Upper lobe of left lung (tissue), 6 donors: ENCODE data around the gene LIMD2. TPM values are rescaled to one million over a fixed set of nuclear protein-coding genes. Genes with fewer than 3 reads are reported as not detected.
A peak's percentile ranks its signal among the peaks of the same experiment; 100 is the strongest.

Source experiments
- ATAC-seq, 2 donors: fragments of 200-7000 bp; cut with Tn5 transposase; one replicate each; pipeline ENCODE4 v1.9.1; 2022; ENCODE audit warnings: mild to moderate bottlenecking in 2 of 2, moderate library complexity in 2 of 2; ENCODE audit not compliant: low FRiP score in 2 of 2
- DNase-seq, 2 donors: peaks; one replicate each; pipeline ENCODE4 v3.0.0-alpha.2; 2019 to 2020
- H3K27ac ChIP-seq, 4 donors: fragments of 200-600 bp; sonication (generic); one replicate each; pipeline ENCODE4 v1.5.1; 2016 to 2019
- H3K27me3 ChIP-seq, 4 donors: fragments of 200-600 bp; sonication (generic); one replicate each; pipeline ENCODE4 v1.5.1; 2017 to 2019
- H3K36me3 ChIP-seq, 4 donors: fragments of 200-600 bp; sonication (generic); one replicate each; pipeline ENCODE4 v1.5.1; 2016 to 2019
- H3K4me1 ChIP-seq, 4 donors: fragments of 200-600 bp; sonication (generic); one replicate each; pipeline ENCODE4 v1.5.1; 2018 to 2019
- H3K4me3 ChIP-seq, 4 donors: fragments of 200-600 bp; sonication (generic); one replicate each; pipeline ENCODE4 v1.5.1; 2017 to 2019; ENCODE audit warnings: mild to moderate bottlenecking in 2 of 4, moderate library complexity in 1 of 4
- H3K9me3 ChIP-seq, 4 donors: fragments of 200-600 bp; sonication (generic); one replicate each; pipeline ENCODE4 v1.5.1; 2018 to 2019
- CTCF ChIP-seq, 6 experiments: fragments of 450-650 bp in 4 of 6; fragments of 200-600 bp in 2 of 6; sonication (generic) in 2 of 6; IDR thresholded peaks; one replicate each; pipeline ENCODE4 v1.5.1; 2016 to 2019; ENCODE audit warnings: antibody characterized with exemption in 6 of 6
- EP300 ChIP-seq, 4 donors: sonication (generic); formaldehyde crosslinking; IDR thresholded peaks; one replicate each; pipeline ENCODE4 v1.5.1; 2017; ENCODE audit warnings: antibody characterized with exemption in 4 of 4, control low read depth in 2 of 4
- POLR2A ChIP-seq, 4 donors: fragments of 450-650 bp; IDR thresholded peaks; one replicate each; pipeline ENCODE4 v1.5.1; 2016 to 2017; ENCODE audit warnings: antibody characterized with exemption in 4 of 4, mild to moderate bottlenecking in 2 of 4
- POLR2AphosphoS5 ChIP-seq, 2 donors: sonication (generic); formaldehyde crosslinking; IDR thresholded peaks; one replicate each; pipeline ENCODE4 v1.5.1; 2017; ENCODE audit warnings: antibody characterized with exemption in 2 of 2
- WGBS, 2 donors: methylation state at CpG; one replicate each; pipeline ENCODE4 v1.1.5; 2017 to 2018; 5-methylcytosine and 5-hydroxymethylcytosine counted together
- total RNA-seq, 6 donors: library from RNA; depleted of rRNA in 4 of 6; stranded (reverse); fragments of >200 nt in 4 of 6; gene quantifications; one replicate each; pipeline versions ENCODE4 v1.1.0 to v1.2.1, GENCODE V29; 2016 to 2021
- donor health status: DM: no; HTN: no; CAD: no; lungs with moderate emphysema.
- donor health status: DM: no; HTN: yes; CAD: no; lungs with severe emphysema.

Gene LIMD2
- total RNA-seq, 6 donors from 2014 or later: 13.2 to 115 (median 21.6) TPM

GRCh38 chr17:63680700-63681099 is 19.2 kb downstream of the LIMD2 start:
- Histone ChIP-seq H3K27ac (peak overlapping the region in 3 of 4 donors; percentile 35 to 71 (median 44)), H3K9me3 (no peaks in the 10 kb centered on the region), H3K4me1 (peaks cover 38 to 47% (median 42%) of the 10 kb centered on the region in 4 donors), H3K4me3 (no peak overlapping the region), H3K27me3 (no peaks in the 10 kb centered on the region), H3K36me3 (peaks cover 7 to 38% (median 32%) of the 10 kb centered on the region in 4 donors)
- ATAC-seq: no peak
- 67 to 71% methylated on average over 1 of the region's 1 CpG for WGBS, 2 donors
- no peak for DNase-seq
- TF ChIP-seq POLR2AphosphoS5 (IDR thresholded peaks at IDR 0.05) (no peak), CTCF (IDR thresholded peaks at IDR 0.05) (no peak), EP300 (IDR thresholded peaks at IDR 0.05) (no peak), POLR2A (IDR thresholded peaks at IDR 0.05) (no peak)

GRCh38 chr17:63679214-63679613 is 20.7 kb downstream of the LIMD2 start:
- H3K36me3 ChIP-seq: peaks cover 7 to 25% (median 23%) of the 10 kb centered on the region in 4 donors
- H3K4me1 ChIP-seq: peaks cover 42 to 58% (median 51%) of the 10 kb centered on the region in 4 donors
- H3K4me3 ChIP-seq: no peak overlapping the region
- DNase-seq (no peak), ATAC-seq (no peak)
- WGBS, 2 donors: 96 to 98% methylated on average over 4 to 5 of the region's 5 CpGs
- no peaks in the 10 kb centered on the region for H3K27me3 ChIP-seq
- no peaks in the 10 kb centered on the region for H3K9me3 ChIP-seq
- no peak overlapping the region for H3K27ac ChIP-seq
- TF ChIP-seq POLR2A (IDR thresholded peaks at IDR 0.05) (no peak), CTCF (IDR thresholded peaks at IDR 0.05) (no peak), EP300 (IDR thresholded peaks at IDR 0.05) (no peak), POLR2AphosphoS5 (IDR thresholded peaks at IDR 0.05) (no peak)

- Histone ChIP-seq H3K27me3 (no peaks in the 10 kb centered on the region), H3K4me3 (no peak overlapping the region), H3K4me1 (peaks cover 43 to 58% (median 54%) of the 10 kb centered on the region in 4 donors), H3K27ac (peak overlapping the region; percentile 2 to 84 (median 64)), H3K36me3 (peaks cover 4 to 13% (median 6%) of the 10 kb centered on the region in 4 donors), H3K9me3 (no peaks in the 10 kb centered on the region)
- 21 to 36% methylated on average over 3 of the region's 3 CpGs for WGBS, 2 donors
- DNase-seq (no peak), ATAC-seq (no peak)
- TF ChIP-seq CTCF (IDR thresholded peaks at IDR 0.05): no peak
- TF ChIP-seq POLR2A (IDR thresholded peaks at IDR 0.05): no peak
- TF ChIP-seq EP300 (IDR thresholded peaks at IDR 0.05): no peak
- no peak for TF ChIP-seq POLR2AphosphoS5 (IDR thresholded peaks at IDR 0.05)
Observed at GRCh38 chr17:63676584-63676983, 23.3 kb downstream of the LIMD2 start.

GRCh38 chr17:63675607-63676546 is 24.0 kb downstream of the LIMD2 start:
- TF ChIP-seq POLR2A (IDR thresholded peaks at IDR 0.05) (peak in 1 of 4 donors; percentile 12), EP300 (IDR thresholded peaks at IDR 0.05) (peak in 1 of 4 donors; percentile 18), POLR2AphosphoS5 (IDR thresholded peaks at IDR 0.05) (peak; percentile 57 to 73), CTCF (IDR thresholded peaks at IDR 0.05) (no peak)
- no peaks in the 10 kb centered on the region for H3K9me3 ChIP-seq
- ATAC-seq: peak; percentile 85 to 93
- H3K4me1 ChIP-seq: peaks cover 37 to 51% (median 47%) of the 10 kb centered on the region in 4 donors
- DNase-seq: peak in 1 of 2 donors; percentile 92
- H3K36me3 ChIP-seq: peaks cover 4 to 13% (median 6%) of the 10 kb centered on the region in 4 donors
- H3K4me3 ChIP-seq: peak overlapping the region in 2 of 4 donors; percentile 20 to 27
- WGBS, 2 donors: 21 to 30% methylated on average over 5 to 6 of the region's 6 CpGs
- peak overlapping the region; percentile 74 to 85 (median 83) for H3K27ac ChIP-seq
- no peaks in the 10 kb centered on the region for H3K27me3 ChIP-seq
